G401 (cell line): ENCODE results near the gene DMBX1. TPM values are rescaled to one million over a fixed set of nuclear protein-coding genes. Genes with fewer than 3 reads are reported as not detected.

Experiments used
- DNase-seq: peaks from one replicate; pipeline ENCODE4 v3.0.0-alpha.2; 2015; ENCODE audit warnings: low spot score
- in situ Hi-C: cut with HindIII; loops from 2 replicates; pipeline ENCODE4 v1.10.0; 2016; ENCODE audit warnings: low sequenced_read_pairs, mixed read lengths
- total RNA-seq: library from RNA; depleted of rRNA; stranded (reverse); fragments of >200 nt; shearing (Covaris generic); gene quantifications from 2 replicates; pipeline ENCODE4 v1.2.3, GENCODE V29; 2014

DMBX1 gene
- total RNA-seq, 1 experiment from 2014 or later: 0.20 TPM

- no peak for DNase-seq
- in situ Hi-C loops: loop anchor here (5.0 to 10.0 kb wide), 2 partner anchors 33 to 85 kb away; partner anchors contain the start of gene DMBX1
Measured at GRCh38 chr1:46520063-46520911, 30.7 kb downstream of the DMBX1 start.

- DNase-seq: no peak
Measured at GRCh38 chr1:46521414-46521813, 31.8 kb downstream of the DMBX1 start.

DNA sequence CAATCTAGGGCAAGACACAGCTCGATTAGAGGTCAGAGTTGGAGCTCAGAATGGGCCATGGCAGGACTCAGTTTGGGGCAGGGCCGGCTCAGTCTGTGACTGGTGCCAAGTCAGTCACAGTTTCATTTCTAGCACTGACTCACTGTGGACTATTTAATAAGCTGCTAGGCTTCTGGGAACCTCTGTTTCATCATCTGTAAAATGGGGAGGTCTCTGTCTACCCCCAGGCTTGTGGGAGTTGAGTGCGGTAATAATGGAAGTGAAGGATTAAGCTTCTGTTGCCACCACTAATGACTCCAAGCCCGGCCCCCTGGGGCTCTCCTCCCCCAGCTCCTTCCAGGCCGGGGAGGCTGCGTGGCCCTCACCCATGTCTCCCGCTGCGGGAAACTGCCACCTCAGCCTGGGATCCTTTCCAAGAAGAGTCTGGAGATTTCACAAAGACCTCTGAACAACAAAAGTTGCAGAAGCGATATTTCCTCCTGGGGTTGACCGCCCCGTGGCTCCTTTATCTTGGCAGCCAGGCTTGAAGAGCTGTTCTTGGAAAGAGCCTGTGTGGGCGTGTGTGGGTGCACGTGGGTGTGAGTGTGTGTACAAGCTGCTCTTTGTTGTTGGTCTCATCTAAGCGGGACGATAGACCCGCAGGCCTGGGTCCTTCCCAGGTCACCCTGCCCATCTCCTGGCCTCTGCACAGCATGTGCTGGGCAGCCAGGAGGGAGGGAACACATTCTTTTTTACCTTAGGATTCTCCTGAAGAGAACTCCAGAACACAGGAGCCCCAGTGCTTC is 32.7 kb downstream of the DMBX1 start:
- in situ Hi-C loops: loop anchor here (5.0 to 10.0 kb wide), 2 partner anchors 35 to 88 kb away; partner anchors contain the start of gene DMBX1
- no peak for DNase-seq

More at GRCh38 chr1:46521414-46521813, 31.8 kb downstream of the DMBX1 start:
- in situ Hi-C loops: loop anchor here (5.0 to 10.0 kb wide), 2 partner anchors 34 to 87 kb away; partner anchors contain the start of gene DMBX1

- in situ Hi-C loops: loop anchor here (5.0 to 10.0 kb wide), 2 partner anchors 36 to 88 kb away; partner anchors contain the start of gene DMBX1
Measured at GRCh38 chr1:46522969-46523320, 33.3 kb downstream of the DMBX1 start.

GRCh38 chr1:46523496-46524353 is 34.1 kb downstream of the DMBX1 start:
- in situ Hi-C loops: loop anchor here (5.0 to 10.0 kb wide), 2 partner anchors 36 to 89 kb away; partner anchors contain the start of gene DMBX1
- peak; percentile 55 for DNase-seq

More at GRCh38 chr1:46522969-46523320, 33.3 kb downstream of the DMBX1 start:
- DNase-seq: no peak

- DNase-seq: no peak
- in situ Hi-C loops: loop anchor here (5.0 to 10.0 kb wide), 2 partner anchors 38 to 90 kb away; partner anchors contain the start of gene DMBX1
Measured at GRCh38 chr1:46524843-46525242, 35.2 kb downstream of the DMBX1 start.

GRCh38 chr1:46525253-46525983 is 35.8 kb downstream of the DMBX1 start:
- in situ Hi-C loops: loop anchor here (10.0 kb wide), 1 partner anchor 91 kb away; no protein-coding TSS in a partner anchor
- DNase-seq: no peak

DNA sequence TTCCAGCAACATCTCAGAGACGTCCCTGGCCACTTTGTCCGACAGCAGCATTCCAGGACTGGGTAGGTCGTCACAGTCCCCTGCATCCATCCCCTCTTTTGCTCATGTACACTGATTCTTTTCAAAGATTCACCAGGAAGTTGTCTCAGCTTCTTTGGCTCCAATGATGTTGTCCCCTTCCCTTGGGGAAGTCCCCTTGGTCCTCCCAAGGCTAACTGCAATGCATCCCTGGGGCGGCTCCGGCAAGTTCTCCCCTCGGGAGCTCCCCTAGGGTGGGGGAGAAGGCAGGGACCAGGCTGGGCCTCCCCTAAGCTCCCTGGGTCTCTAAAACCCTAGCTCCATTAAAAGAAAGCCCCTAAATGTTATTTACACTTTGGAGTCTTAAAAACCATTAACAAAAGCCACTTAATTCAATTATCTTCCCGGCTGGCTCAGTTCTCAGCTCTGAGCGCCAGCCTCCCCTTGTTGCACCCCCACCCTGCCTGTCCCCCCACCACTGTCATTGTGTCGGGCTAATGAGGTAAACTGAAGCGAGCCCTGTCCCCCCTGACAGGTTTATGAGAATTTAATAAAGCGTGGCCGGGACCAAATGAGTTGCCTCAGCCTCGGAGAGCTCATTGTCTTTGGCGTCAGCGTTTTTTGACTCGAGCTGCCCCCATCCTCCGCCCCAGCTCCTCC is 36.5 kb downstream of the DMBX1 start:
- in situ Hi-C loops: loop anchor here (10.0 kb wide), 1 partner anchor 91 kb away; no protein-coding TSS in a partner anchor
- no peak for DNase-seq

DNA sequence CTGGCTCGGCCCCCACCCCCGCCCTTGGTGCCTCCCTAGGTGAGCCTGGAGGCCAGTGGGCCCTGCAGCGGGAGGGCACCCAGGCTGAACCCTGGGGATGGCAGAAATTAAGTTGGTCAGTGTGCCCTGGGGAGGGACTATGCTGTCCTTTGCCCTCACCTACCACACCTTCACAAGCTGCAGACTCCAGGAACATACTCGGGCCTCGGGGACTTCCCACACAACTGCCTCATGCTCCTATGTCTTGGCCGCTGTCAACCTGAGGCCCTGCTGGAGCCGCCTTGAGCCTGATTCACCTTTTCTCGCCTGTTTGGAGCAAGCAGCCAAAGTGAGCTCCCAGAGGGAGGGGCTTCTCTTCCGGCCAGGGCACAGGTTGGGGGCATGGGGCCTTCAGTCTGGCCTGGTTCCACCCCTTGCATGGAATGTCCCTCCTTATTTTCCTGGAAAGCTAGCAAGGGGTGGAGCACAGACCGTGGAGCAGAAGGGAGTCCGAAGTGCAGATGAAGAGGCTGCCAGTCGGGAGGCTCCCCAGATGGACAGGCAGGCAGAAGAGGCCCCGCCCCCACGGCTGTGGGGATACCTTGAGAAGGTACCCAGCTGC is 37.2 kb downstream of the DMBX1 start:
- in situ Hi-C loops: loop anchor here (10.0 kb wide), 1 partner anchor 92 kb away; no protein-coding TSS in a partner anchor
- peak; percentile 44 for DNase-seq

GRCh38 chr1:46527474-46528296 is 38.0 kb downstream of the DMBX1 start:
- in situ Hi-C loops: loop anchor here (10.0 kb wide), 1 partner anchor 93 kb away; no protein-coding TSS in a partner anchor

GRCh38 chr1:46528297-46528955 is 38.8 kb downstream of the DMBX1 start:
- in situ Hi-C loops: loop anchor here (10.0 kb wide), 1 partner anchor 94 kb away; no protein-coding TSS in a partner anchor
- DNase-seq: peak; percentile 25

More at GRCh38 chr1:46527474-46528296, 38.0 kb downstream of the DMBX1 start:
- peak; percentile 85 for DNase-seq

- in situ Hi-C loops: loop anchor here (10.0 kb wide), 1 partner anchor 94 kb away; no protein-coding TSS in a partner anchor
Measured at GRCh38 chr1:46529031-46529630, 39.5 kb downstream of the DMBX1 start.

GRCh38 chr1:46530311-46530710 is 40.7 kb downstream of the DMBX1 start:
- in situ Hi-C loops: no loop called here
- no peak for DNase-seq

More at GRCh38 chr1:46529031-46529630, 39.5 kb downstream of the DMBX1 start:
- DNase-seq: no peak

DNA sequence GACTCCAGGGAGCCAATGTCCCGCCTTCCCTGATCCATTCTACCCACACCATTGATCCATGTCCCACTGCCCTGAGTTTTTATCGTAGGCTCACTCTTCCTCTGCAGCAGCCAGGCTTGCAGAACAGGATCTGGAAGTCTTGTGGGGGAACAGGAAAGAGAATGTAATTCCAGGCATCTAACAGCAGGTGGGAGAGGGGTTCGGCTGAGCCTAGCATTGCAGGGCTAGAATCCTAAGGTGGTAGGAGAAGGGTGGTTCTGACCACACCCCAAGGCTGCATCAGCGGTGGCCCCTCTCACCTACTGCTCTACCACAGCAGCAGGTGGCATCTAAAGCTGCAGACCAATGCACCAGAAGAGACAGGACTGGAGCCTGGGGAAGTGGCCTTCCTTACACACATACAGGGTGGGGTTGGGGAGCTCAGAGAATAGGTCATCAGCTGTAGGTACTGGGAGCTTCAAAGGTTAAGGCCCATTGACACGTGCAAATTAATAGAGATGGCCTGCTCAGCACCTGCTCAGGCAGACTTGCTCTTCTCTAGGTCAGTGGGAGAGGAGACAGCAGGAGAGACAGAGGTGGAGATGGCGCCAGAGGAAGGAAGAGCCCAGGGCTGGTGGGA is 41.3 kb downstream of the DMBX1 start:
- no peak for DNase-seq
- in situ Hi-C loops: no loop called here

GRCh38 chr1:46532095-46532494 is 42.5 kb downstream of the DMBX1 start:
- no peak for DNase-seq
- in situ Hi-C loops: no loop called here
